ENCODE data around the gene VSTM2A.
"Not testable (repeated sequence)": the region's sequence is repeated elsewhere in the genome, so short reads cannot be mapped to it uniquely, and the experiment has no call there.

The VSTM2A gene, protein sequence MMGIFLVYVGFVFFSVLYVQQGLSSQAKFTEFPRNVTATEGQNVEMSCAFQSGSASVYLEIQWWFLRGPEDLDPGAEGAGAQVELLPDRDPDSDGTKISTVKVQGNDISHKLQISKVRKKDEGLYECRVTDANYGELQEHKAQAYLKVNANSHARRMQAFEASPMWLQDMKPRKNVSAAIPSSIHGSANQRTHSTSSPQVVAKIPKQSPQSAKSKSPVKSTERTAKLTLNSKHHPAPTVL

DNA sequence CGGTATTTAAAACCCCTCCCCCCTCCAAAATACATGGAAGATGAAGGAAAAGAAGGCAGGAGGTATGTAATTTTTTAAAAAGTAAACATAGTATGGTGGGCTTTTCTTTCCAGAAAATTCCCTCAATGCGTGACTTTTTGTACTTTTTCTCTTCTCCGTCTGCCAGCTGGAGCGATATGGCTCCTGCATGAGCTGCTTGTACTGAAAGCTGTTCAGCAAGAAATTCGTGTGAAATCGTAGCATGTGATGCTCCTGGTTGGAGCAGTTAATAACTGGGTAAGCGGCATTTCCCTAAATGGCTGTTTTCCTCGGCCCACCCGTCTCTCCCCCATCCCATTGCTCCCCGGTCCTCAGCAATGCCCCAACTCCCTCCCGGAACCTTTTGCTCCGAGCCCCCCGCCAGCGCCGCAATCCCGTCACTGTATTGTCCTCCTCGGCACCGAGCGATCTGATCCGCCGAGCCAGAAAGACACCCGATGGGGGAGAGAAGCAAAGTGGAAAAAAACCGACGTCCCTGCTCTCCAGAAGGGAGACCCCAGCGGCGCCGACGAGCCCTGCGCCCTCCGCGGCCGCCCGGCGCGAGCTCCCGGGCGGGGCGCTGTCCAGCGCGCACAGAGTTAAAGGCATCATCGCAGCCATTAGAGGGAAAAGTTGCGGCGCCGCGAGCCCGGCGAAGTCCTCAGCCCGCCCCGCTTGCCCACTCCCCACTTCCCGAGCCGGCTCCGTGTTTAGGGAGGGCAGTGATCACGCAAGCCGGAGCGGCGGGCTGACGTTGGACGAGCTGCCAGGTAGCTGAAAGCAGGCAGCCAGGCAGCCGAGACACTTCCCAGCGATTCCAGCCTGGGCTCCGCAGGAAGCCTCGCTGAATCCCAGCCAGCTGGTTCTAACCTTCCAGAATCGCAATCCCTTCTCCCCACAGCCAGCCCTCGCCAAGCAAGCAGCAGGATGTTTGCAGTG lies at the start of gene VSTM2A:
Gene VSTM2A, plus strand, starts transcription at position 707 of the 957 bp plus-strand sequence. CDS start 356 bp downstream, outside the sequence.
- no peak for DNase-seq

DNA sequence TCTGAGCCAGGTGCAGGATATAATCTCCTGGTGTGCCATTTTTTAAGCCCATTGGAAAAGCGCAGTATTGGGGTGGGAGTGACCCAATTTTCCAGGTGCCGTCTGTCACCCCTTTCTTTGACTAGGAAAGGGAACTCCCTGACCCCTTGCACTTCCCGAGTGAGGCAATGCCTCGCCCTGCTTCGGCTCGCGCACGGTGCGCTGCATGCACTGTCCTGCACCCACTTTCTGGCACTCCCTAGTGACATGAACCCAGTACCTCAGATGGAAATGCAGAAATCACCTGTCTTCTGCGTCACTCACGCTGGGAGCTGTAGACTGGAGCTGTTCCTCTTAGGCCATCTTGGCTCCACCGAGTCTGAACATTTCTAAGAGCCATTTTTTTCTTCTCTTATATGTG lies 37.6 kb upstream of the VSTM2A start:
- DNase-seq: not testable (repeated sequence)

GRCh38 chr7:54529568-54529967 lies 12.6 kb upstream of the VSTM2A start:
- DNase-seq: no peak

GRCh38 chr7:54538122-54538521 lies 4.1 kb upstream of the VSTM2A start:
- DNase-seq: no peak

DNA sequence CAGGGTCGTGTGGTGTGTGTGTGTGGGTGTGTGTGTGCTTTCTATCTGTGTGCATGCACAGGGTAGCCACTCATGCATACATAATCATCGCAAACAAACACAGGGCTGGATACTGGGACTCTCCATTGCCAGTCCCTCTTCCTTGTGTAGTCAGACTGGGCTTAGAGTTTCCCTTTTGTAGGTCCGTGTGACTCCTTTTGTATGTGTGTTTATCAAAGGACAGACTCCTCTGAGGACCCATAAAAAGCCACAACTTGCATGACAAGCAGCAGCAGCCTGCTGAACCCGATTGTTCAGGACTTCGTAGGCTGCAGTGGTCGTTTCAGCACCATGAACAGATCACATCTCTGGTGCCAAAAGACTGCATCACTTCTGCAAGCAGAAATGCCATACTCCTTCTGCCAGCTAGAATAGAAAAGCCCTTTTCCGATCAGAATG lies 895 bp downstream of the VSTM2A start:
- no peak for DNase-seq

- no peak for DNase-seq
Observed at GRCh38 chr7:54544149-54544526, 2.0 kb downstream of the VSTM2A start.

DNA sequence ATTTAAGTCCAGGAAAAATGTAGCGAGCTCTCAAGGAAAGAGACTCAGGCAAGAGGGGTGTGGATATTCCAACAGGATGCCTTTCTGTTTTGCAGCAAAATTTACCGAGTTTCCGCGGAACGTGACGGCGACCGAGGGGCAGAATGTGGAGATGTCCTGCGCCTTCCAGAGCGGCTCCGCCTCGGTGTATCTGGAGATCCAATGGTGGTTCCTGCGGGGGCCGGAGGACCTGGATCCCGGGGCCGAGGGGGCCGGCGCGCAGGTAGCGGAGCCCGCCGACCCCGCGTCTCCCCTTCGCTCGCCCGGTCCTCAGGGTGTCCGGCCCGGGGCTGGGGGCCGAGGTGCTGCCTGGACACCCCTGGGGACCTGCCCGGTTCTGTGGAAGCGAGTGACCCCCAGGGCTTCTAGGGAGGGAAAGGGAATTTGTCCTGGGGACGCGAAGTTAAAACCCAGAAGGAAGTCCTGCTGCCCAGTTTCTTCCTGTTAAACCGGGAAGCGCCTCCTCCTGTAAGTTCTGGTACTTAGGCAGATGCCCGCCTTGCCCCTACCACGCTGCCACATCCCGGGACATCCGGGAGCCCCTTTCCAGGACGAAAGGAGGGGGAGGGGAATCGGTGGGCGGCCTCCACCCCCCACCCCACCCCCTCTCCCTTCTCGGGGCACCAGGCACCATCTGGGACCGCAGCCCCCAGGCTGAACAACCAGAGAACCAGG lies 2.5 kb downstream of the VSTM2A start:
- DNase-seq: no peak

DNA sequence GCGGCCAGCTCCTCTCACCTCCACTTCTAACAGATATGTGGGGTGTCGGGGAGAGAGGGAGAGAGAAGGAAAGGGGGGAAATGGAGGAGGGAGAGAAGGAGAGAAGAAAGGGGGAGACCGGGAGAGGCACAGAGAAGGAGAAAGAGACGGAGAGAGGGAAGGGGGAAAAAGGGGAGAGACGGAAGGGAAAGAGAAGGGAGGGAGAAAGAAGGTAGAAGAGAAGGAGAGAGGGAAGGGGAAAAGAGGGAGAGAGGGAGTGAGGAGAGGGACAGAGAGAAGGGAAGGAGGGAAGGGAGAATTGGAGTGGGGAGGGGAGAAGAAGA lies 3.0 kb downstream of the VSTM2A start:
- DNase-seq: no peak

- no peak for DNase-seq
Observed at GRCh38 chr7:54546081-54546985, 4.2 kb downstream of the VSTM2A start.

DNA sequence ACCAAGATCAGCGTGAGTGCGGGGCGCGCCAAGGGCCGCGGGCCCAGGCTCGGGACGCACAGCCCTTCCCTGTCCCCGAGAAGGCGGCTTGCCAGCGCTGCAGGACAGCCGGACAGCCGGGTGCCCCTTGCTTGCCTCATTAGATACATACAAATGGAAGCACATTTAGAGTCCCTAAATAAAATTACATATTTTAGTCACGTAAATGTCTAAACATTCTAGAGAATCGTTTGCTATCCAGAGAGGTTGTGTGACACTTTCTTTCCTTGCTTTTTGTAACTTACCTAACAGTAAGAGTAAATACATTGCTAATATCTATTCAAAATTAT lies 4.8 kb downstream of the VSTM2A start:
- no peak for DNase-seq

DNA sequence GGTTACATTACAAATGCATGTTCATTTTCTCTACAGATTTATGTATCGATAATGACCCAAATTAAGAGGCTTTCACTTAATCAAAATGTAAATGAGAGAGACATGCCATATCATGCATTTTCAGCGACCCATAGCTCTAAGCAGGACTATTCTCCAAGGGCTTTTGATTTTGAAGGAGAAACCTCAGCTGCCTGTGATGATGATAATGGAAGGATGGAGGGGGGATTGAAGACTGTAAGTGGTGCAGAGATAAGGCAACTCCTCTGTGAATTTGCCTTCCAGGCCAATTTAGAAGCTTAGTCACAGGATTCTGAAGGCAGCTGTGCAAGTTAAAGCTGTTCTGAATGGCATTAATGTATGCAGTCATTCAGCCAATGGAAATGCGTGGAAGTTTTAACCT lies 8.3 kb downstream of the VSTM2A start:
- DNase-seq: no peak

- DNase-seq: no peak
Observed at GRCh38 chr7:54556121-54556520, 13.9 kb downstream of the VSTM2A start.

GRCh38 chr7:54559401-54559800 lies 17.2 kb downstream of the VSTM2A start:
- no peak for DNase-seq

DNA sequence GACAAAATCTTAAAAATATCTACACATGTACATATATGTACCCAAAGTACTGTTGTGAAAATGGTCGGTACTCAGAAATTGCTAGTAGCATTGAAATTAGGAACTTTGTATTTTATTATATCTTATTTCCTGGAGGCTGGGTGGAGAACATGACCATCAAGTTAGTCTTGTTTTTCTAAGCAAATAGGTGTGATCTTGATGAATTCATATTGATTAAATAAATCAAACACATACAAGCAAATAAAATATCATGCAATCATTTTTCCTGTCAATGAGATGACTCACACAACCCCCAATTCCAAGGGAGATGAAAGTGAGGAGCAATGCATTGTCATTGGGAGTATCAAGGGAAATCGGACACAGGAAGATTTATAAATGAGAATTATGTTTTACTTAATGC lies 18.0 kb downstream of the VSTM2A start:
- no peak for DNase-seq

DNA sequence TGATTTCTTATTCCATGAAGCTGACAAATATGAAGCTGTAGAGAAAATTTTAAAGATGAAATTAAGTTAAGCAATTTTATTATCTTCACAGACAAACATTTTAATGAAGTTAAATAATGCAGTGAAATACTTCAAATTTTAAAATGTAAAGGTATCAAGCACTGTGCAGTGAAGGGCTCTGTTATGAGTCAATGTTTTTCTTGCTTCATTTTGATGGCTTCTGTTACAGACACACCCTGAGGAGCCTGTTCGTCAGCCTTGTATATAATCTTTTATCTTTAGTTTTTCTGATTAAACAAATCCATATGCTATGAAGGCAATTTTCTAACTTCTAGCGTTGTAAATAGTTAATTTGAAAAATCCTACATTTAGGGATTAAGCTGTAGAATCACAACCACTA lies 18.5 kb downstream of the VSTM2A start:
- no peak for DNase-seq

DNA sequence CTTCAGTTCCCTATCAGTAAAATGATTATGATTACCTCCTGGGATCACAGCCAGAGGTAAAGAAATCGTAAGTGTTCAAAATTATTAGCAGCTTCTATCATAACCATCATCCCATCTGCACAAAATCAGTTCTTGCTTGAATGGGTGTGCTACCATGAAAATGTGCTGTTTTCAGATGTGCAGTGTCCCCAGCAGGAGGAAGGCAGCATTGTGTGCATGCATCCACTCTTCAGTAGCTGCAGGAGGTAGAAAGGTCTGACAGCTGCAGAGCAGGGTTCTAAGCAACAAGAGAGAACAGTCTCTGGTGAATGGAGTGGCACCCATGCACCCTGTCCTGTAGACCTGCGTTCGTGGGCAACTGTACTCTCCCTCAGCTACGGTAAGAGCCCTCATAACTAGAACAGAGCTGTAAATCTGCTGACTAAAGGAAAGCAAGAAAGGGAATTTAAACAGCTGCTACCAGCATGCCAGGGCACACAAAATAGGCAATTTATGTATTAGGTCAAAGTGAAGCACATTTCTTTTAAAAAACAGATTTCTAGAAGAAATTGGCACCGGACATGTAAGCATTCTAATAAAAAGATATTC lies 21.2 kb downstream of the VSTM2A start:
- no peak for DNase-seq

DNA sequence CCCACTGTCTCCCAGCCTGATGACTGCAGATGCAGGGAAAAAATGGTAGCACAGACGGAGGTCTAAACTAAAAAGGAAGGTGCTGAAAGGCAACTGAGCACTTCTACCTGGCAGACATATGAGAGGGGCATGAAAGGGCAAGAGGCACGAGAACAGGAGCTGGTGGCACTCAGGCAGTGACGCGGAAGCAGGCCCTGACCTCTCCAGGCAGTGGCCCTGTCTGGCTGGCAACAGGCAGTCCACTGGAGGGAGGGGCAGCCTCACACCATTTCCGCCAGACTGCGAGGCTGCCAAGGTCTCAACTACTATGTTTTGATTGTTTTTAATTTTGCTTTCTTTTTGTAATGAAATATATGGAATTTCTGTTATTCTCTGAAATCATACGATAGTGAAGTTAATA lies 23.3 kb downstream of the VSTM2A start:
- no peak for DNase-seq

GRCh38 chr7:54581511-54581910 lies 39.3 kb downstream of the VSTM2A start:
- no peak for DNase-seq

GRCh38 chr7:54591404-54592386 lies 49.5 kb downstream of the VSTM2A start:
- DNase-seq: no peak

DNA sequence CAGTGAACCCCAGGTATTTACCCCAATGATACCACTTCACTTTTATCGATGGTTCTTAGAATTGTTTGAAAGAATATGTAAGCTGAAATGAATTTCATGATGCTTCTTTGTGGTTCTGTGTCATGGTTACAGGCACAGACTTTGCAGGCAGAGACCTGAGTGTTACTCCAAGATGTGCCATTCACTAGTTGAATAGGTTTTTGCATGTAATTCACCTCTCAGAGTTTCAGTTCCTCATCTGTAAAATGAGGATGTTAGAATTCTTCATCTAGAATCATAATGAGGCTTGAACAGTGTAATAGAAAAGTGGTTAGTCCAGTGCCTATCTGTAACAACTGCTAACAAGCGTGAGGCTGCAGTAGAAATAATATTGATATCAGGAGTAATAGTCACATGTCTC lies 54.6 kb downstream of the VSTM2A start:
- no peak for DNase-seq

GRCh38 chr7:54615537-54615936 lies 73.4 kb downstream of the VSTM2A start:
- no peak for DNase-seq
